SU-DHL-6 (cell line): Measurements from ENCODE around the gene PRKN.

Experiments used
- CTCF ChIP-seq: fragments of 200-600 bp; sonication (generic); IDR thresholded peaks from one replicate; pipeline ENCODE4 v1.5.1; 2017; ENCODE audit warnings: antibody characterized with exemption, mild to moderate bottlenecking, low read length, moderate library complexity; ENCODE audit not compliant: insufficient read depth, poor library complexity, severe bottlenecking
- EZH2phosphoT487 ChIP-seq: fragments of 200-600 bp; sonication (generic), shearing (Covaris generic); conservative IDR thresholded peaks from 2 replicates; pipeline ENCODE4 v1.6.1; 2018; ENCODE audit warnings: mild to moderate bottlenecking, antibody characterized with exemption, low read length, moderate library complexity, mixed read lengths

- TF ChIP-seq CTCF (no peak), EZH2phosphoT487 (no peak)
Measured at GRCh38 chr6:162591517-162591916, 136.0 kb downstream of the PRKN start.
